ENCODE data around the gene ARHGAP21.
"Not testable (repeated sequence)": the region's sequence is repeated elsewhere in the genome, so short reads cannot be mapped to it uniquely, and the experiment has no call there.

The ARHGAP21 gene

DNA sequence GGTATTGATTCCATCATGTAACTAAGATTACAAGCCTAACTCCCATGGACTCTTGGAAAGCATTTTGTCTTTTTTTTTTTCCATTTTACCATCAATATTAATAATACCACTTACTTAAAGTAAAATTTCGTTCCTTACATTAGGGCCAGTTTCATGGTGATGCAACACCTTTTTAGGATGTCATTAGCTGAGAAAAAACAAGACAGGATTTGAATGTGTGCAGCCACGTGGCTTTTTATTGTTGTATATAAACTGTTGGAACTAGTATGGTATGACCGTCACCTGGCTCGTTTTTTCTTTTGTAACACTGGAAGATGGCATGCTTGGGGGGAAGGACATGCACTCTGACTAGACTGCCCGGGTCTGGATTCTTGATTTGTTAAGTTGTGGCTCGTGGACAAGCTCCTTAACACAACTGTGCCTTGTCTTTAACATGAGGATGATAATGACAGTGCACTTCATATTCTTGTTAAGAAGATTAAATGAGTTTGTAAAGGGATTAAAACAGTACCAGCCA, 42.1 kb downstream of the ARHGAP21 start:
- FAIRE-seq: no peak

DNA sequence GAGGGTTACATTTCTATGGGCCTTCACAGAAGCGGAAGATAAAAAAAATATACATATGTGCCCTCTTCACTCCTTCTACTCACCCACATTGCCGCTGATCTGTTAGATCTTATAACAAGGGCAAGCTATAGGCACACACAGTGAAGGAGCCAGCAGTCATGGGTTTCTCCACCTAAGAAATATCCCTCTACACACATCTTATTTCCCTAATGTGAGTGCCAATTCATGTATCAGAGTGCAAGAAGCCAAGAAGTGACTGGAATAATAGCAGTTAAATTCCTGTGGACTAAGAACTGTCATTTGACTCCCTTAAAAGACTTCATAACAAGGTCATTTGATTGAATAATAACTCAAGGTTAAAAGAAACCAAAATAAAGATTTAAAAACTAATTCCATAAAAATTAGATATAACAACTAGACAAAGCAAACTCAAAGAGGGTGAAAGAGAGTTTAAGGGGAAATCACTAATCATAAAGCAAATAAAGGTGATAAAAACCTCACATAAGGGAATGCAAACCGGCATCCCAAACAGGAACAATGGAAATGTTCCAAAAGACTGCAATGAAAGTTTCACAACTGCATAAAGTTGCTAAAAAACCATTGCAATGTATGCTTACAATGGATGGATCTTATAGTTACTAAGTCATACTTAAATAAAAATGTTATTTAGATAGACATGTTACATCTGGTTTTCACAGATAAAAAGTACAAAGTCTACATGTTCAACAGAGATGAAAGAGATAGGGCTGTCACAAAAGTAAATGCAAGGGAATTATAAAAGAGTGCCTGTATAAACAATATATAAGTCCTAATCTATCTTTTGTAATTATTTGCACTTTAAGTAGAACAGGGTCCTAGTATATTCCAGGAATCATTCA, 42.8 kb downstream of the ARHGAP21 start:
- peak; percentile 21 for FAIRE-seq

DNA sequence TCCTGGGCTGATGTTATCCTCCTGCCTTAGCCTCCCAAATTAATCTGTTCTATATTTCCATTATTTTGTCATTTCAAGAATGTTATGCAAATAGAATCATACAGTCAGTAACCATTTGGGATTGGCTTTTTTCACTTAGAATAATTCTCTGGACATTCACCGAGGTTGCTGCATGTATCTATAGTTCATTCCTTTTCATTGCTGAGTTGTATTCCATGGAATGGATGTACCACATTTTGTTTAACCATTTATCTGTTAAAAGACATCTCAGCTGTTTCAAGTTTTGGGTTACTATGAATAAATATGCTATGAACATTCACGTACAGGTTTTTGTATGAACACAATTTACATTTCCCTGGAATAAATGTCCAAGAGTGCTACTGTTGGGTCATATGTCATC, 44.9 kb downstream of the ARHGAP21 start:
- FAIRE-seq: no peak

- no peak for FAIRE-seq
These were observed 48.6 kb downstream of the ARHGAP21 start for GRCh38 chr10:24674892-24675632.

- no peak for FAIRE-seq
These were observed 52.6 kb downstream of the ARHGAP21 start for GRCh38 chr10:24670964-24671670.

DNA sequence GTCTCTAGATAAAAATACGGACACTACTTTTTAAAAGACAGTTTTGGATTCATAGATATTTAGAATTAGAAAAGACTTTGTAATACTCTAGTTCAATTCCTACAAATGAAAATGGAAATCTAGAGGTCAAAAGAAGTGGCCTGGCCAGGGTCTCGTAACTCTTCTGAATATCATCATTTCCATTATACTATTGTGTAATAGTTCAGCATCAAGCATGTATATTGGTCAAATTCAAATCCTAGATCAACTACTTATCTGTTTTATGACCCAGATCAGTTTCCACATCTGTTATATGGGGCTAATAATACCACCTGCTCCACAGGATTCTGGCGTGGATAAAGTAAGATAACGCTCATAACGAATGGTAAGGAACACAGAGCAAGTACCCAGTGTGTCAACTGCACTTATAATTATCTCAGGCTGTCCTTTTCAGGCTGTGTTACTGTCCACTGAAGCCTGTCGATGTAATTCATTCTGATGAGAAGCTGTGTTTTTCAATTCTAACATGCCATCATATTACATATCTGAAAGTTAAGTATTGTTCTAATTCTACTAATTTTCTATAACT, 54.3 kb downstream of the ARHGAP21 start:
- FAIRE-seq: no peak

- no peak for FAIRE-seq
These were observed 55.4 kb downstream of the ARHGAP21 start for GRCh38 chr10:24668247-24668646.

- FAIRE-seq: no peak
These were observed 58.7 kb downstream of the ARHGAP21 start for GRCh38 chr10:24664991-24665390.

DNA sequence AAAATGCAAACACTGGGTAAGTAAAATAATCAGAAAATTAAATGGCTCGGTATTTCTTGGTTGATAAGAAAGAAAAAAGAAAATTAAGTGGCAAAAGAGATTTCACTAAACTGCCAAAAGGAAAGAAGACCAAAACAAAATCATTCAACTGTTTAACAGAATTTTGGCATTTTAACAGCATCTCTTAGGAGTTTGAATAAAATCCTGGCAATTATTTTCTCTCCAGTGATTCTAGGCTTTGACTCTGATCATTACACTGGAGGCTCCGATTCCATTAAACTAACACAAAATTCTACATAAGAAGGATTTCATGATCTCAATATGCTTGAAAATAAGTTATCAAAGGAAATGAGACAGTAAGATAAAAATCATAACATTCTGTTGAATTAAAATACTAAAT, 62.3 kb downstream of the ARHGAP21 start:
- no peak for FAIRE-seq

DNA sequence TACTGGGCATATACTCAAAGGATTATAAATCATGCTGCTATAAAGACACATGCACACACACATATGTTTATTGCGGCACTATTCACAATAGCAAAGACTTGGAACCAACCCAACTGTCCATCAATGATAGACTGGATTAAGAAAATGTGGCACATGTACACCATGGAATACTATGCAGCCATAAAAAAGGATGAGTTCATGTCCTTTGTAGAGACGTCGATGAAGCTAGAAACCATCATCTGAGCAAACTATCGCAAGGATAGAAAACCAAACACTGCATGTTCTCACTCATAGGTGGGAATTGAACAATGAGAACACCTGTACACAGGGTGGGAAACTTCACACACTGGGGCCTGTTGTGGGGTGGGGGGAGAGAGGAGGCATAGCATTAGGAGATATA, 65.4 kb downstream of the ARHGAP21 start:
- not testable (repeated sequence) for FAIRE-seq

DNA sequence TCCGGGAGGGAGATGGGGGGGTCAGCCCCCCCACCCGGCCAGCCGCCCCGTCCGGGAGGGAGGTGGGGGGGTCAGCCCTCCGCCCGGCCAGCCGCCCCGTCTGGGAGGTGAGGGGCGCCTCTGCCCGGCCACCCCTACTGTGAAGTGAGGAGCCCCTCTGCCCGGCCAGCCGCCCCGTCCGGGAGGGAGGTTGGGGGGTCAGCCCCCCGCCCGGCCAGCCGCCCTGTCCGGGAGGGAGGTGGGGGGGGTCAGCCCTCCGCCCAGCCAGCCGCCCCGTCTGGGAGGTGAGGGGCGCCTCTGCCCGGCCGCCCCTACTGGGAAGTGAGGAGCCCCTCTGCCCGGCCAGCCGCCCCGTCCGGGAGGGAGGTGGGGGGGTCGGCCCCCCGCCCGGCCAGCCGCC, 67.4 kb downstream of the ARHGAP21 start:
- FAIRE-seq: not testable (repeated sequence)

- no peak for FAIRE-seq
These were observed 71.2 kb downstream of the ARHGAP21 start for GRCh38 chr10:24652381-24652957.

DNA sequence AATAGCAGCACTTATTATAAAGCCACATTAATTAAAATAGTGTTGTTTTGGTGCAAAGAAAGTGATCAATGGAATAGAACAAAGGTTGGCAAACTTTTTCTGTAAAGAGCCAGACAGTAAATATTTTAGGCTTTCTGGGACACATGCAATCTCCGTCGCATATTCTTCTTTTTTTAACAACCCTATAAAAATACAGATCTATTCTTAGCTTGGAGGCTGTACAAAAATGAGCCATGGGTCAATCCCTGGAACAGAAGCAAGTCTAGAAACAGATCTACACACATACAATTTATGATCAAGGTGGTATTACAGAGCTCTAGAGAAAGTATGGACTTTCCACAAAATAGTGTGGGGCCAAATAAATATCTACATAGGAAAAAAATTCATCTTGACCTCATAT, 71.8 kb downstream of the ARHGAP21 start:
- no peak for FAIRE-seq

GRCh38 chr10:24650669-24651391, 72.9 kb downstream of the ARHGAP21 start:
- FAIRE-seq: no peak

DNA sequence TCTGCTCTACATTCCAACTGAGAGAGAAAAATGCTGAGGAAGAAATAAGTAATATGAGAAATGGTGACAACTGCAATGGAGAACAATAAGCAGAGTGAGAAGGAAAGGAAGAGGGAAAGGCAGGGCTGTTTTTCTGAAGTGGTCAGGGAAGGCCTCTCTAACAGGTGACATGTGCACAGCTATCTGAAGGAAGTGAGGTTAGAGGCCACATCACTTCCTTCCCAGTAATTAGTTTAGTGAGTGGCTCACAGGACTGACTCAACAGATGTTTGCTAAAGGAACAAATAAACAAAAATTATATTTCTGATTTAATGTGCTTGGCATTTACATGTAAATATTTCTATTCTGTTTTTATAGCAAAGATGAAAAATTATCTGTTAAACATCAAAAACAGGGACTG, 77.9 kb downstream of the ARHGAP21 start:
- FAIRE-seq: peak; percentile 81

DNA sequence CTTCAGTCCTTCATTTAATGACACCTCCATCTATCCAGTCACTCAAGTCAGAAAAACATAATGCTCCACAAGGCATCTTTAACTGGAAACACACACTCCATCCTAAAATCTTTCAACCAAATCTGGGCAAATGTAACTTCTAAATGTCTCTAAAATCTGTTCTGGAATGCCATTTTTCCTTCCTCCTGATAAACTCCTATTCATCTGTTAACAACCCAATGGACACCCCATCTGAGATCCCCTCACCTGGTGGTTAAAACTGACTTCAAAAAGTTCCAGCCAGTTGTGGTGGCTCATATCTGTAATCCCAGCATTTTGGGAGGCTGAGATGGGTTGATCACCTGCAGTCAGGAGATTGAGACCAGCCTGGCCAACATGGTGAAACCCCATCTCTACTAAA, 78.7 kb downstream of the ARHGAP21 start:
- no peak for FAIRE-seq

DNA sequence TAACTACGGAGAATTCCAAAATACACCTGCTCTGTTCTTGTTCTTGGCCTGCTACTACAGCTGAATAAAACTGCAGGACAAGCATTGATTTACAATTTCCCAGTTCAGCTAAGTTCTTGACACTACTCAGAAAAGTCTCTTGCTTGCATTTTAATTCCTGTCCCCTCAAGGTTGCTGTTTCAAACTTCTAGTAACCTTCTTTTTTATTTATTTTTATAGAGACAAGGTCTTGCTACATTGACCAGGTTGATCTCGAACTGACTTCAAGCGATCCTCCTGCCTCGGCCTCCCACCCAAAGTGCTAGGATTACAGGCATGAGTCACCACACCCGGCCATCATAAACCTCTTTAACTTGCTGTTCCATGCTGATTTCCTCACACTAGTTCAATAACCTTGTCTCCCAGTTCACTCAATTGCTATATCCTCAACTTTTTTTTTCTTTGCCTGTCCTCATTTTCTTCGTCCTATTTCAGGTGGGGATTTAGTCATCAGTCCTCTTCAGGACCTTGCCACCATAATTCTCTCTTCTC, 79.9 kb downstream of the ARHGAP21 start:
- FAIRE-seq: no peak

DNA sequence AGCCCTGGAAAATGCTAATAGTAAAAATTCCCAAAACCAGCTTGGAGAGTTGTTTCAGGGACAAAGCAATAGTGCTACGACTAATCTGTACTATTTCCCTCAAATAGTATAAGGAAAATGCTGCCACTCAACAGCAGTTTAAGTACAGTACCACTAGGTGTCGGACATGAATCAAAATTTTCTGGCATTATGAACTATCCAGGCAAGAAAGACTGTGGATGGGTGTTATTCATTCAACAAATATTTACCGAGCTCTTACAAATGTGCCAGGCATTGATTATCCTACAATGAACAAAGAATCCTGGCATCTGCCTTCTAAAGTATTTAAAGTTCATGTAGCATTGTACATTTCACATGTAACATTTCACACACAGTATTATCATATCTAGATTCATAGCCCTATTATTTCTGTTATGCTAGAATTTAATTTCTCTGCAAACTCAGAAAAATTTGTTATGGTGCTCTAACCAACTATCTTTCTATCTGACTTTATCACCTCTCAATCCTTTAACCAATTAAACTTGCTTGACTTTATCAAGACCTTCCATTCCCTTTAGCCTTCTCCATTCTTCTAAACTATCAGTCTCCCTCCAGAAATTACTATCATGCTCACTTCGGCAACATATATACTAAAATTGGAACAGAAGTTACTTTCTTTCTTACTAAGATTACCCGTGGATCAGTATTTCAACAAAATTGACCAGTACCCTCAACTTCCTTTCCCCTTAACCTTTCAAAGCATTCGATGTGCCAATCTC, 80.6 kb downstream of the ARHGAP21 start:
- FAIRE-seq: peak; percentile 95

DNA sequence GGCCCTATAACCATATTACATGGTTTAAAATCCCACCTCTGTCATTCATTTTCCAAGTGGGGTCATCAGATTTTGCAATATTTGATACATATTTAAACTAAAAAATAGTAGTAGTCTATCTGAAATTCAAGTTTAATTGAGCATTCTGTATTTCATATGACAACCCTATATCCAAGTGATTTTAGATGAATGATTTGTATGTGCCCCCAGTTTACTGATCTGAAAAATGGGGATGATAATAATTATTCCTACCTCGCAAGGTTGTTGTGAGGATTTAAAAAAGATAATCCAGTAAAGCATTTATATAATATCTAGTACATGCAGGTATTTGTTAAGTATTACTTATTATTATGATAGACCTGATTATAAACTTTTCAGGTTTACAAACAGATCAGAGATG, 84.6 kb downstream of the ARHGAP21 start:
- no peak for FAIRE-seq

GRCh38 chr10:24625778-24626177, 97.9 kb downstream of the ARHGAP21 start:
- FAIRE-seq: no peak

DNA sequence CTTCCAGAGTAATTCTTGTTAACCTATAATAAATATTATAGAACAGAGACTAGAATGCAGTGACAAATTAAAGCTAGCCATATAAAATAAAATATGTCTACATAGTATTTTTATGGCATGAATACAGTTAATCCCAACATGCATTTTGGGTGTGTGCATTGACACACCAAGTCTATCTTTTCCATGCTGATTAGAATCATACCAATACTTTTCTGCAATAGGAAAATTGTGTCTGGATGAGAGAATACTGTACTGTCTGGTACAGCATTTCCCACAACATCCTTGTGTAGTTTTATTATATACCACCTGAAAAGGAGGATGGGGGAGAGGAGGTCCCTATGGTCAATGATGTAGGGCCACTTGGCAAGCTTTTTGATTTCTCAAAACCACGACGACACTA, 100.3 kb downstream of the ARHGAP21 start:
- no peak for FAIRE-seq

All from endometrium (tissue), 2 donors.